Glutamatergic neuron (in vitro differentiated cells): ENCODE measurements around the gene CLEC4F. TPM values are rescaled to one million over a fixed set of nuclear protein-coding genes. Genes with fewer than 3 reads are reported as not detected.

Experiments used
- DNase-seq: peaks from one replicate; pipeline ENCODE4 v3.0.0; 2022
- H3K27ac Mint-ChIP-seq: one replicate; pipeline ENCODE4 v1.8.0; 2020; ENCODE audit warnings: mild to moderate bottlenecking, mixed read lengths, inconsistent platforms; ENCODE audit not compliant: unreplicated experiment
- H3K27me3 Mint-ChIP-seq: one replicate; pipeline ENCODE4 v1.8.0; 2020; ENCODE audit warnings: mild to moderate bottlenecking, moderate library complexity, mixed read lengths, inconsistent platforms; ENCODE audit not compliant: unreplicated experiment
- H3K36me3 Mint-ChIP-seq: one replicate; pipeline ENCODE4 v1.8.0; 2020; ENCODE audit warnings: mild to moderate bottlenecking, mixed read lengths, inconsistent platforms; ENCODE audit not compliant: unreplicated experiment
- H3K4me1 Mint-ChIP-seq: one replicate; pipeline ENCODE4 v1.8.0; 2020; ENCODE audit warnings: mild to moderate bottlenecking, low read depth, mixed read lengths, inconsistent platforms; ENCODE audit not compliant: unreplicated experiment
- H3K4me3 Mint-ChIP-seq: one replicate; pipeline ENCODE4 v1.8.0; 2020; ENCODE audit warnings: mild to moderate bottlenecking, mixed read lengths, inconsistent platforms; ENCODE audit not compliant: unreplicated experiment
- H3K9me3 Mint-ChIP-seq: one replicate; pipeline ENCODE4 v1.8.0; 2020; ENCODE audit warnings: mild to moderate bottlenecking, moderate library complexity, mixed read lengths, inconsistent platforms; ENCODE audit not compliant: unreplicated experiment
- CTCF ChIP-seq: fragments of 200-600 bp; sonication (generic); IDR thresholded peaks from one replicate; pipeline ENCODE4 v1.5.0; 2021; ENCODE audit not compliant: partially characterized antibody, unreplicated experiment
- total RNA-seq: library from RNA; stranded (reverse); fragmentation: NEBNext Ultra II Directional; extraction: Animal tissue kit (Norgen Biotek cat#: 25700); gene quantifications from one replicate; pipeline ENCODE4 v1.2.1, GENCODE V29; 2021; ENCODE audit not compliant: unreplicated experiment

CLEC4F gene
- total RNA-seq, 1 donor from 2014 or later = 0.66 TPM

- Mint-ChIP-seq H3K27ac (no peak overlapping the region), H3K27me3 (peaks cover 3% of the 10 kb centered on the region), H3K4me3 (no peak overlapping the region), H3K4me1 (no peaks in the 10 kb centered on the region), H3K9me3 (peaks cover 4% of the 10 kb centered on the region), H3K36me3 (peaks cover 2% of the 10 kb centered on the region)
- TF ChIP-seq CTCF = no peak
- DNase-seq = no peak
Measured at GRCh38 chr2:70779491-70779890, 40.9 kb downstream of the CLEC4F start.

GRCh38 chr2:70778676-70779075, 41.7 kb downstream of the CLEC4F start:
- Mint-ChIP-seq H3K4me1 (no peaks in the 10 kb centered on the region), H3K4me3 (no peak overlapping the region), H3K27me3 (peaks cover 3% of the 10 kb centered on the region), H3K27ac (no peak overlapping the region), H3K36me3 (peaks cover 10% of the 10 kb centered on the region), H3K9me3 (peaks cover 6% of the 10 kb centered on the region)
- no peak for DNase-seq
- no peak for TF ChIP-seq CTCF

GRCh38 chr2:70777450-70777849, 42.9 kb downstream of the CLEC4F start:
- peaks cover 6% of the 10 kb centered on the region for H3K9me3 Mint-ChIP-seq
- peaks cover 13% of the 10 kb centered on the region for H3K36me3 Mint-ChIP-seq
- H3K4me3 Mint-ChIP-seq = no peak overlapping the region
- no peak for TF ChIP-seq CTCF
- no peaks in the 10 kb centered on the region for H3K4me1 Mint-ChIP-seq
- no peak for DNase-seq
- H3K27me3 Mint-ChIP-seq = peaks cover 3% of the 10 kb centered on the region
- H3K27ac Mint-ChIP-seq = no peak overlapping the region

GRCh38 chr2:70776266-70776665, 44.1 kb downstream of the CLEC4F start:
- H3K4me3 Mint-ChIP-seq = no peak overlapping the region
- H3K36me3 Mint-ChIP-seq = peaks cover 13% of the 10 kb centered on the region
- H3K27ac Mint-ChIP-seq = no peak overlapping the region
- no peak for TF ChIP-seq CTCF
- H3K4me1 Mint-ChIP-seq = no peaks in the 10 kb centered on the region
- peaks cover 6% of the 10 kb centered on the region for H3K9me3 Mint-ChIP-seq
- H3K27me3 Mint-ChIP-seq = peaks cover 3% of the 10 kb centered on the region
- DNase-seq = no peak

- Mint-ChIP-seq H3K27me3 (peaks cover 1% of the 10 kb centered on the region), H3K4me3 (no peak overlapping the region), H3K9me3 (peaks cover 4% of the 10 kb centered on the region), H3K27ac (no peak overlapping the region), H3K36me3 (peaks cover 13% of the 10 kb centered on the region), H3K4me1 (no peaks in the 10 kb centered on the region)
- no peak for TF ChIP-seq CTCF
- no peak for DNase-seq
Measured at GRCh38 chr2:70775141-70775540, 45.3 kb downstream of the CLEC4F start.
